H9 (cell line): ENCODE results near the gene CAMK2B. TPM values are rescaled to one million over a fixed set of nuclear protein-coding genes. Genes with fewer than 3 reads are reported as not detected.

Experiments
- DNase-seq: peaks from one replicate; pipeline ENCODE4 v3.0.0-alpha.2; 2017
- H2AFZ ChIP-seq: one replicate; pipeline ENCODE4 v1.6.1; 2013; ENCODE audit warnings: mild to moderate bottlenecking, low read length, control low read depth, moderate library complexity
- H2AK5ac ChIP-seq: 2 replicates; pipeline ENCODE4 v1.6.1; 2013; ENCODE audit warnings: low read length, control low read depth, mixed read lengths; ENCODE audit not compliant: insufficient read length
- H2BK120ac ChIP-seq: one replicate; pipeline ENCODE4 v1.6.1; 2013; ENCODE audit warnings: low read depth, mild to moderate bottlenecking, low read length, control low read depth, inconsistent platforms; ENCODE audit not compliant: poor library complexity, severe bottlenecking
- H2BK12ac ChIP-seq: 2 replicates; pipeline ENCODE4 v1.6.1; 2013; ENCODE audit warnings: low read length, control low read depth, mixed read lengths, low read depth; ENCODE audit not compliant: insufficient read length
- H2BK15ac ChIP-seq: 2 replicates; pipeline ENCODE4 v1.6.1; 2013; ENCODE audit warnings: low read depth, low read length, control low read depth
- H2BK20ac ChIP-seq: one replicate; pipeline ENCODE4 v1.6.1; 2013; ENCODE audit warnings: low read depth, mild to moderate bottlenecking, low read length, control low read depth, inconsistent platforms; ENCODE audit not compliant: poor library complexity, severe bottlenecking
- H2BK5ac ChIP-seq: 2 replicates; pipeline ENCODE4 v1.6.1; 2013; ENCODE audit warnings: low read length, control low read depth, mixed read lengths; ENCODE audit not compliant: insufficient read length
- H3K14ac ChIP-seq: 2 replicates; pipeline ENCODE4 v1.6.1; 2013; ENCODE audit warnings: low read length, control low read depth; ENCODE audit not compliant: insufficient read depth
- H3K18ac ChIP-seq: 2 replicates; pipeline ENCODE4 v1.6.1; 2013; ENCODE audit warnings: low read depth, mild to moderate bottlenecking, mixed read lengths, low read length, control low read depth; ENCODE audit not compliant: insufficient read length
- H3K23ac ChIP-seq: 2 replicates; pipeline ENCODE4 v1.6.1; 2013; ENCODE audit warnings: low read length, control low read depth, mixed read lengths, low read depth; ENCODE audit not compliant: insufficient read length
- H3K23me2 ChIP-seq: 2 replicates; pipeline ENCODE4 v1.6.1; 2013; ENCODE audit warnings: low read depth, mild to moderate bottlenecking, mixed read lengths, low read length, control low read depth; ENCODE audit not compliant: insufficient read length, poor library complexity, severe bottlenecking
- H3K27ac ChIP-seq: 2 replicates; pipeline ENCODE4 v1.5.1; 2013; ENCODE audit warnings: low read length, control low read depth, mixed read lengths, low read depth; ENCODE audit not compliant: insufficient read length
- H3K27me3 ChIP-seq: 2 replicates; pipeline ENCODE4 v1.6.1; 2013; ENCODE audit warnings: low read length, control low read depth, inconsistent platforms; ENCODE audit not compliant: insufficient read depth
- H3K4ac ChIP-seq: 2 replicates; pipeline ENCODE4 v1.6.1; 2013; ENCODE audit warnings: low read depth, mild to moderate bottlenecking, control low read depth, inconsistent platforms, low read length, moderate library complexity
- H3K4me1 ChIP-seq: 2 replicates; pipeline ENCODE4 v1.6.1; 2013; ENCODE audit warnings: low read length, control low read depth, inconsistent platforms; ENCODE audit not compliant: insufficient read depth
- H3K4me2 ChIP-seq: 2 replicates; pipeline ENCODE4 v1.6.1; 2013; ENCODE audit warnings: low read length, control low read depth, mixed read lengths; ENCODE audit not compliant: insufficient read length, insufficient read depth
- H3K56ac ChIP-seq: 2 replicates; pipeline ENCODE4 v1.6.1; 2013; ENCODE audit warnings: low read depth, mild to moderate bottlenecking, mixed read lengths, low read length, control low read depth; ENCODE audit not compliant: insufficient read length
- H3K79me1 ChIP-seq: 2 replicates; pipeline ENCODE4 v1.6.1; 2013; ENCODE audit warnings: low read depth, mild to moderate bottlenecking, moderate library complexity, low read length, control low read depth, inconsistent platforms; ENCODE audit not compliant: insufficient read depth, poor library complexity, severe bottlenecking
- H3K79me2 ChIP-seq: 2 replicates; pipeline ENCODE4 v1.6.1; 2013; ENCODE audit warnings: low read length, control low read depth, inconsistent platforms; ENCODE audit not compliant: insufficient read depth
- H3K9ac ChIP-seq: 2 replicates; pipeline ENCODE4 v1.6.1; 2013; ENCODE audit warnings: low read length, control low read depth, mixed read lengths; ENCODE audit not compliant: insufficient read length; ENCODE audit errors: extremely low read depth
- H3K9me3 ChIP-seq: one replicate; pipeline ENCODE4 v1.6.1; 2013; ENCODE audit warnings: low read depth, low read length, inconsistent platforms; ENCODE audit not compliant: control insufficient read depth
- H3T11ph ChIP-seq: one replicate; pipeline ENCODE4 v1.6.1; 2013; ENCODE audit warnings: mild to moderate bottlenecking, low read length, control low read depth, inconsistent platforms
- H4K20me1 ChIP-seq: one replicate; pipeline ENCODE4 v1.6.1; 2013; ENCODE audit not compliant: control insufficient read depth, insufficient read length, insufficient read depth
- H4K5ac ChIP-seq: 2 replicates; pipeline ENCODE4 v1.6.1; 2013; ENCODE audit warnings: low read depth, mild to moderate bottlenecking, mixed read lengths, low read length, control low read depth; ENCODE audit not compliant: insufficient read length
- H4K8ac ChIP-seq: replicated peaks from 2 replicates; pipeline ENCODE4 v1.6.1; 2013; ENCODE audit warnings: low read length, control low read depth, mixed read lengths, low read depth; ENCODE audit not compliant: insufficient read length
- H4K91ac ChIP-seq: 2 replicates; pipeline ENCODE4 v1.6.1; 2013; ENCODE audit warnings: low read depth, mild to moderate bottlenecking, moderate library complexity, mixed read lengths, low read length, control low read depth; ENCODE audit not compliant: insufficient read length
- H3K27ac Mint-ChIP-seq, 3 experiments: 2 replicates in 2 of 3; 3 replicates in 1 of 3; pipeline ENCODE4 v1.8.0; 2020 to 2021; ENCODE audit warnings: mixed read lengths in 3 of 3, mild to moderate bottlenecking in 1 of 3, moderate library complexity in 1 of 3
- H3K27me3 Mint-ChIP-seq: 2 replicates; pipeline ENCODE4 v1.8.0; 2021; ENCODE audit warnings: low read depth, mild to moderate bottlenecking, moderate library complexity, mixed read lengths
- H3K36me3 Mint-ChIP-seq, 3 experiments: 2 replicates in 2 of 3; 3 replicates in 1 of 3; pipeline ENCODE4 v1.8.0; 2020 to 2021; ENCODE audit warnings: low read depth in 3 of 3, mixed read lengths in 3 of 3; ENCODE audit not compliant: insufficient read depth in 1 of 3
- H3K4me1 Mint-ChIP-seq, 2 experiments: 2 replicates each; pipeline ENCODE4 v1.8.0; 2020; ENCODE audit warnings: mixed read lengths in 2 of 2
- H3K4me3 Mint-ChIP-seq, 2 experiments: 2 replicates in 1 of 2; 3 replicates in 1 of 2; pipeline ENCODE4 v1.8.0; 2020 to 2021; ENCODE audit warnings: mild to moderate bottlenecking in 2 of 2, mixed read lengths in 2 of 2, moderate library complexity in 1 of 2
- H3K9me3 Mint-ChIP-seq, 2 experiments: 2 replicates in 1 of 2; 3 replicates in 1 of 2; pipeline ENCODE4 v1.8.0; 2020; ENCODE audit warnings: mild to moderate bottlenecking in 2 of 2, mixed read lengths in 2 of 2, moderate library complexity in 1 of 2
- WGBS: extraction: QIAGEN DNeasy Blood & Tissue Kit; methylation state at CpG from one replicate; pipeline ENCODE4 v1.1.7; 2013; ENCODE audit warnings: missing lambda C conversion rate, low lambda C conversion rate, mixed read lengths; ENCODE audit not compliant: insufficient read length; ENCODE audit errors: extremely low coverage; 5-methylcytosine and 5-hydroxymethylcytosine counted together
- total RNA-seq: library from RNA; stranded (reverse); gene quantifications from 2 replicates; pipeline ENCODE4 v1.2.1, GENCODE V29; 2021
- TF ChIP-seq, protein P1 (sequence below): fragments of 200-600 bp; sonication (generic); conservative IDR thresholded peaks from 3 replicates; pipeline ENCODE4 v1.8.0; 2021; ENCODE audit warnings: antibody characterized with exemption, mild to moderate bottlenecking

The CAMK2B gene
- total RNA-seq, 1 experiment from 2014 or later, result 0.17 TPM

DNA sequence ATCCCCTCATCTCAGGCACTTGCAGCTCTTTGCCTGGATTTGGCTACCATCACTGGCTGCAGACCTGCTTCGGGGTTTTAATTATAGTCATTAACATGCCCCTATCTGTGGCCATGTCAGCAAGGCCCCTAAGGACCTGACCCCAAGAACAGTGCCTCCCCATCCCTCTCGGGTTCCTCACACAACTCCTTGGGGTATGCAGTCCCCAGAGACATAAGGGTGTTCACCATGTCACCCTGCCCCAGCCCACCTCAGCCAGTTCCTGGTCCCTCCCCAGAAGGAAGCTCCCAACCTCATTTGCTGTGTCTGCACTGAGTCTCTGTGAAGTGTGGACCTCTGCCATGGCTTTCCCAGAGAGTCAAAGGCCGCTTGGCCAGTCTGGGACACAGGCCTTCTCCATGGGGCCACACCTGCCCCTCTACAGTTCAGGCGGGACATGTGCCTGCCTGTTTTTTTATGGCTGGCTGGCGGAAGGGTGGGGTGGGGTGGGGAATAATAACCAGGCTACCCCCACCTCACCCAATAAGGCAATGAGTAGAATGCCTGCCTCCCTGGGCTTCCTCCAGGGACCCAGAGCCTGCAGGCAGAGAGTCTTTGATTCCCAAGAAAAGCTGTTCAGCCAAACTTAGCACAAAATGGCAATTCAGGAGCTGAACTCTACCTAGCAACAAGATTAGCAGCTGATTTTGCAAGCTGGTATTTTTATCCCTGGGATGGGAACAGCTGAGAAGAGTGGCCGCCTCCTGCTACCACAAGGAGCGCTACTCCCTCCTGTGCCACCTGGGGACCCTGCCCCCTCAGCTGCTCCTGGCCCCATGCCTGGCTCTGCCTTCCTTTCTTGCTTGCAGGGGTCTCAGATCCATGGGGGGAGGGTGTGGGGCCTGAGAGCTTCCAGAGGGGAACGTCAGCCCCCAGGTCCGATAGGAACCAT is 23.7 kb upstream of the CAMK2B start:
- no peaks in the 10 kb centered on the region for H3K9me3 ChIP-seq
- H3K56ac ChIP-seq, result no peak overlapping the region
- H3K23ac ChIP-seq, result no peak overlapping the region
- peak; percentile 75 for DNase-seq
- Mint-ChIP-seq H3K27ac (no peak overlapping the region), H3K4me3 (no peak overlapping the region), H3K9me3 (peaks cover 0 to 10% of the 10 kb centered on the region in 2 experiments; a peak in 3 of 5 replicates), H3K36me3 (no peaks in the 10 kb centered on the region), H3K4me1 (peaks cover 3 to 9% of the 10 kb centered on the region in 2 experiments; a peak in 3 of 4 replicates), H3K27me3 (peaks cover 10% of the 10 kb centered on the region)
- no peaks in the 10 kb centered on the region for H3K79me1 ChIP-seq
- no peak overlapping the region for H2BK5ac ChIP-seq
- no peak overlapping the region for H4K91ac ChIP-seq
- no peaks in the 10 kb centered on the region for H3K79me2 ChIP-seq
- no peak overlapping the region for H2AFZ ChIP-seq
- no peak overlapping the region for H3K4me2 ChIP-seq
- no peak overlapping the region for H2BK15ac ChIP-seq
- H2BK12ac ChIP-seq, result no peak overlapping the region
- H3K9ac ChIP-seq, result no peak overlapping the region
- no peak overlapping the region for H3K18ac ChIP-seq
- no peak overlapping the region for H3T11ph ChIP-seq
- H3K27ac ChIP-seq, result no peak overlapping the region
- no peaks in the 10 kb centered on the region for H3K27me3 ChIP-seq
- H3K23me2 ChIP-seq, result no peaks in the 10 kb centered on the region
- no peaks in the 10 kb centered on the region for H3K4me1 ChIP-seq
- H3K14ac ChIP-seq, result no peak overlapping the region
- H4K5ac ChIP-seq, result no peak overlapping the region
- H2AK5ac ChIP-seq, result no peak overlapping the region
- H4K8ac ChIP-seq, result no peak overlapping the region
- no peak overlapping the region for H3K4ac ChIP-seq
- H2BK20ac ChIP-seq, result no peak overlapping the region
- WGBS, result no CpG with 5 or more reads among the region's 9 CpGs
- no peaks in the 10 kb centered on the region for H4K20me1 ChIP-seq
- no peak overlapping the region for H2BK120ac ChIP-seq
- TF ChIP-seq, protein P1, sequence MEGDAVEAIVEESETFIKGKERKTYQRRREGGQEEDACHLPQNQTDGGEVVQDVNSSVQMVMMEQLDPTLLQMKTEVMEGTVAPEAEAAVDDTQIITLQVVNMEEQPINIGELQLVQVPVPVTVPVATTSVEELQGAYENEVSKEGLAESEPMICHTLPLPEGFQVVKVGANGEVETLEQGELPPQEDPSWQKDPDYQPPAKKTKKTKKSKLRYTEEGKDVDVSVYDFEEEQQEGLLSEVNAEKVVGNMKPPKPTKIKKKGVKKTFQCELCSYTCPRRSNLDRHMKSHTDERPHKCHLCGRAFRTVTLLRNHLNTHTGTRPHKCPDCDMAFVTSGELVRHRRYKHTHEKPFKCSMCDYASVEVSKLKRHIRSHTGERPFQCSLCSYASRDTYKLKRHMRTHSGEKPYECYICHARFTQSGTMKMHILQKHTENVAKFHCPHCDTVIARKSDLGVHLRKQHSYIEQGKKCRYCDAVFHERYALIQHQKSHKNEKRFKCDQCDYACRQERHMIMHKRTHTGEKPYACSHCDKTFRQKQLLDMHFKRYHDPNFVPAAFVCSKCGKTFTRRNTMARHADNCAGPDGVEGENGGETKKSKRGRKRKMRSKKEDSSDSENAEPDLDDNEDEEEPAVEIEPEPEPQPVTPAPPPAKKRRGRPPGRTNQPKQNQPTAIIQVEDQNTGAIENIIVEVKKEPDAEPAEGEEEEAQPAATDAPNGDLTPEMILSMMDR, result peak; percentile 69
